H1 (cell line): ENCODE data around the gene FAM136A. TPM values are rescaled to one million over a fixed set of nuclear protein-coding genes. Genes with fewer than 3 reads are reported as not detected.
A peak's percentile ranks its signal among the peaks of the same experiment; 100 is the strongest.

ENCODE experiments used
- ASH2L ChIP-seq: fragments of 200-600, 300-600 bp; sonication (generic); IDR thresholded peaks from one replicate; pipeline ENCODE4 v1.7.1; 2017; ENCODE audit warnings: low read length
- BACH1 ChIP-seq: IDR thresholded peaks from 2 replicates; pipeline ENCODE4 v1.6.1; 2012; ENCODE audit warnings: low read length, improper control_type of control experiment
- CHD1 ChIP-seq: IDR thresholded peaks from 2 replicates; pipeline ENCODE4 v1.6.1; 2012; ENCODE audit warnings: low read depth, low read length, improper control_type of control experiment
- CHD2 ChIP-seq: IDR thresholded peaks from 2 replicates; pipeline ENCODE4 v1.6.1; 2012; ENCODE audit warnings: low read length, improper control_type of control experiment
- GTF2F1 ChIP-seq: IDR thresholded peaks from 2 replicates; pipeline ENCODE4 v1.6.1; 2012; ENCODE audit warnings: low read depth, low read length, improper control_type of control experiment, borderline replicate concordance
- HDAC2 ChIP-seq, 2 experiments: fragments of 300-600 bp in 1 of 2; sonication (generic) in 1 of 2; IDR thresholded peaks; 2 replicates each; pipeline ENCODE4 v1.6.1; 2011 to 2012; ENCODE audit warnings: low read depth in 2 of 2, low read length in 2 of 2, mild to moderate bottlenecking in 2 of 2, moderate library complexity in 2 of 2, borderline replicate concordance in 1 of 2, inconsistent platforms in 1 of 2
- MAX ChIP-seq: IDR thresholded peaks from 2 replicates; pipeline ENCODE4 v1.6.1; 2012; ENCODE audit warnings: inconsistent platforms
- NANOG ChIP-seq: IDR thresholded peaks from 2 replicates; pipeline ENCODE4 v1.6.1; 2011; ENCODE audit warnings: low read length, low read depth, mild to moderate bottlenecking, inconsistent platforms; ENCODE audit not compliant: insufficient read depth, poor library complexity, severe bottlenecking
- NRF1 ChIP-seq: IDR thresholded peaks from 2 replicates; pipeline ENCODE4 v1.6.1; 2011; ENCODE audit warnings: mild to moderate bottlenecking, low read depth, low read length, improper control_type of control experiment
- PHF8 ChIP-seq: fragments of 200-600 bp; sonication (generic); conservative IDR thresholded peaks from 2 replicates; pipeline ENCODE4 v1.7.1; 2012; ENCODE audit warnings: low read depth, mild to moderate bottlenecking, inconsistent platforms, low read length, moderate library complexity
- POLR2A ChIP-seq, 2 experiments: IDR thresholded peaks; 1 replicate in 1 of 2; 2 replicates in 1 of 2; pipeline ENCODE4 v1.6.1; 2011; ENCODE audit warnings: low read depth in 2 of 2, low read length in 2 of 2, mild to moderate bottlenecking in 2 of 2; ENCODE audit errors: control extremely low read depth in 1 of 2
- POLR2AphosphoS5 ChIP-seq: IDR thresholded peaks from 2 replicates; pipeline ENCODE4 v1.6.1; 2011; ENCODE audit warnings: low read depth, low read length
- RAD21 ChIP-seq, 2 experiments: IDR thresholded peaks in 1 of 2; conservative IDR thresholded peaks in 1 of 2; 2 replicates each; pipeline ENCODE4 v1.6.1; 2011; ENCODE audit warnings: low read depth in 2 of 2, low read length in 2 of 2, improper control_type of control experiment in 1 of 2, inconsistent platforms in 1 of 2, mild to moderate bottlenecking in 1 of 2, moderate library complexity in 1 of 2
- RFX5 ChIP-seq: IDR thresholded peaks from 2 replicates; pipeline ENCODE4 v1.6.1; 2011; ENCODE audit warnings: low read depth, low read length, improper control_type of control experiment, borderline replicate concordance
- SP4 ChIP-seq: IDR thresholded peaks from 2 replicates; pipeline ENCODE4 v1.6.1; 2012; ENCODE audit warnings: low read length, inconsistent platforms
- TAF1 ChIP-seq: IDR thresholded peaks from 2 replicates; pipeline ENCODE4 v1.6.1; 2011; ENCODE audit warnings: mild to moderate bottlenecking, low read depth, low read length
- polyA plus RNA-seq, 7 experiments: library from polyadenylated mRNA; depleted of rRNA in 3 of 7; stranded (reverse) in 5 of 7; unstranded in 2 of 7; fragments of >200 nt in 5 of 7; fragments of 200-250 nt in 2 of 7; gene quantifications; 1 replicate in 5 of 7; 2 replicates in 1 of 7; 4 replicates in 1 of 7; pipeline versions ENCODE4 v1.2.1 to v1.2.3, GENCODE V29; 2011 to 2013; ENCODE audit warnings: missing spikeins in 2 of 7, mixed read lengths in 2 of 7
- total RNA-seq: library from RNA; stranded (reverse); fragmentation: NEBNext Ultra II Directional; extraction: Animal tissue kit (Norgen Biotek cat#: 25700); gene quantifications from 2 replicates; pipeline ENCODE4 v1.2.1, GENCODE V29; 2021

The FAM136A gene
- total and polyA plus RNA-seq, 2 of the 8 experiments (the other 6 are each of a cell fraction or from before 2014, with no cell fraction given) = 58.2 to 122 TPM

- TF ChIP-seq MAX (peak; percentile 25; the same call in 1 of the 2 replicates), RFX5 (no peak), GTF2F1 (peak; percentile 79), HDAC2 (IDR thresholded peaks at IDR 0.05; ENCODE audit: borderline replicate concordance in 1 of 2, low read depth in 2 of 2, low read length in 2 of 2) (0 out of 4 replicates have a peak, but pooled peaks of 1 of the 2 experiments have one; percentile 17), NRF1 (peak; percentile 94), PHF8 (peak; percentile 98), ASH2L (peak; percentile 66), RAD21 (IDR thresholded peaks at IDR 0.05 in 1 of 2, conservative IDR thresholded peaks at IDR 0.05 in 1 of 2; ENCODE audit: low read depth in 2 of 2, low read length in 2 of 2) (no peak), CHD2 (peak; percentile 76), NANOG (peak; percentile 45), POLR2AphosphoS5 (peak; percentile 95), SP4 (peak; percentile 69; the same call in 1 of the 2 replicates), CHD1 (0 out of 2 replicates have a peak, but pooled peaks have one; percentile 13), TAF1 (peak; percentile 97), POLR2A (IDR thresholded peaks at IDR 0.05; ENCODE audit: control extremely low read depth in 1 of 2, low read depth in 2 of 2, low read length in 2 of 2) (peak; percentile 87 to 97), BACH1 (peak; percentile 0; the same call in 1 of the 2 replicates)
These were observed 53.6 kb downstream of the FAM136A start, which contains the start of gene TIA1 (continued) for GRCh38 chr2:70248181-70248847.
